Measurements from ENCODE around the gene ETV1.
A peak's percentile ranks its signal among the peaks of the same experiment; 100 is the strongest.

ETV1 gene

DNA sequence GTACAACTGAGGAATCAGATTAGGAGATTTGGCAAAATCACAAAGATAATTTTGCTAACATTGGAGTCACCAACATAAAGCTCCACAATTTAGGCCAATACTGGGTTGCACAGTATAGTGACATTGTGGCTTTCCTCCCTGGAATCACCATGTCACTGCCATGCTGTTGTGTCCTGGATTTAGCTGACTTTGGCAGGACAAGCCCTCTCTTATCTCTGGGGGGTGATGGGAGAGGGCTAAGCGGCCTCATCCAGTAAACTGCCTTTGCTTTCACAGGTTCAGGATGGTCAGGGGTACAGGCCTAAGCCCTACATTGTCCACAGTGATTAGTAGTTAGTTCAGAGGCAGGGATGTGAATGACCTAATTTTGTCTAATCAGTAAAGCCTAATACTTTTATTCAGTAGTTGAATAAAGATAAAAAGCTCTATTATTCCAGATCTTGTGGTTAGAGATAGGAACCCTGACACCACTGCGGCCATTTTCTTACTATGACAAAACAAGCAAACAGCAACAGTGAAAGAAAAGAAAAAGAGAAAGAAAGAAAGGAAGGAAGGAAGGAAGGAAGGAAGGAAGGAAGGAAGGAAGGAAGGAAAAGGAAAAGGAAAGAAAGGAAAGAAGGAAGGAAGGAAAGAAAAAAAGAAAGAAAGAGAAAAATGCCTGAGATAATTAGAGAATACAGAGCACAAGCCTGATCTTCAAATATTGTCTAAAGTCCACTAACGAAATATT lies 140.1 kb downstream of the ETV1 start:
- no peaks in the 10 kb centered on the region for H3K36me3 Mint-ChIP-seq (ENCODE audit: insufficient read depth)
- DNase-seq (ENCODE audit: low spot score in 2 of 2) (no peak), ATAC-seq (replicated peaks; ENCODE audit: extremely low read depth, poor library complexity, severe bottlenecking) (no peak)
- no peaks in the 10 kb centered on the region for H3K9me3 Mint-ChIP-seq
- H3K4me3 Mint-ChIP-seq: peak overlapping the region; percentile 47
- H3K27me3 Mint-ChIP-seq: no peaks in the 10 kb centered on the region
- H3K4me1 Mint-ChIP-seq: peaks cover 24% of the 10 kb centered on the region
- peak overlapping the region; percentile 87 for H3K27ac Mint-ChIP-seq (ENCODE audit: low read depth)

DNA sequence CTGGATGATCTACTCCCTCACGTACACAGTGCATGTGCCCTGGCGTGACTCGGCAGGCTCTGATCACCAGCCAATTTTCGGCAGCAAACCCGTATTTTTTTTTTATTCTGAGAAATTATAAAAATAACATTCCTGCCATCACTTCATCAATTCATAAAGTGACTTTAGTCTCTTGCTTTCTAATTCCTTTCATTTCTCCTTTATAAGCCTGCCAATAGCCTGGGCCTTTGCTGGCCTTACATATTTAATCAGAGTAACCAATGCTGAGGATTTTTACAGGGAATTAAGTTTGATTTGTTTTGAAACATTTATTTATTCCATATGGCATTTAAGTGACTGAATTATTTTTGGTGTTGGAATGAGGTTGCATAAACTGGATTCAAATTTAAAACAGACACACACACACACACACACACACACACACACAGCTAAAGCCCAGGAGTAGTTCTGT lies 140.8 kb downstream of the ETV1 start:
- Mint-ChIP-seq H3K4me3 (no peak overlapping the region), H3K27ac (ENCODE audit: low read depth) (no peak overlapping the region), H3K36me3 (ENCODE audit: insufficient read depth) (no peaks in the 10 kb centered on the region), H3K9me3 (no peaks in the 10 kb centered on the region), H3K4me1 (peaks cover 24% of the 10 kb centered on the region), H3K27me3 (no peaks in the 10 kb centered on the region)
- DNase-seq (ENCODE audit: low spot score in 2 of 2) (no peak), ATAC-seq (replicated peaks; ENCODE audit: extremely low read depth, poor library complexity, severe bottlenecking) (no peak)

DNA sequence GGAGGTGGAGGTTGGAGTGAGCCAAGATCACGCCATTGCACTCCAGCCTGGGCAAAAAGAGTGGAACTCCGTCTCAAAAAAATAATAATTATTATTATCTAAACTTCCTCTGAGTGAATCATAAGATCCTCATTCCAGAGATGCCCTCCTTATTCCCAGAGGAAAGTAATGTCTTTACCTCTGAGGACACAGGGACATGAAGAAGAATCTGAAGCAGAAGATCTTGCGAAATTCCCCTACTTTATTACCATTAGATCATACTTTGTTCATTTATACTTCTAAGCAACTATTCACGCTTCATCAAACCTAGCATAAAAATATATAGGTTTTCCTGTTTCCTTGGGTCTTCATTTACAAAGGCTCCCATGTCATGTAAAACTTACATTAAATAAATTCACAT lies 143.1 kb downstream of the ETV1 start:
- Mint-ChIP-seq H3K27ac (ENCODE audit: low read depth) (no peak overlapping the region), H3K4me1 (peaks cover 19% of the 10 kb centered on the region), H3K4me3 (no peak overlapping the region), H3K27me3 (no peaks in the 10 kb centered on the region), H3K9me3 (no peaks in the 10 kb centered on the region), H3K36me3 (ENCODE audit: insufficient read depth) (no peaks in the 10 kb centered on the region)
- no peak for DNase-seq (ENCODE audit: low spot score in 2 of 2)
- ATAC-seq (replicated peaks; ENCODE audit: extremely low read depth, poor library complexity, severe bottlenecking): no peak

DNA sequence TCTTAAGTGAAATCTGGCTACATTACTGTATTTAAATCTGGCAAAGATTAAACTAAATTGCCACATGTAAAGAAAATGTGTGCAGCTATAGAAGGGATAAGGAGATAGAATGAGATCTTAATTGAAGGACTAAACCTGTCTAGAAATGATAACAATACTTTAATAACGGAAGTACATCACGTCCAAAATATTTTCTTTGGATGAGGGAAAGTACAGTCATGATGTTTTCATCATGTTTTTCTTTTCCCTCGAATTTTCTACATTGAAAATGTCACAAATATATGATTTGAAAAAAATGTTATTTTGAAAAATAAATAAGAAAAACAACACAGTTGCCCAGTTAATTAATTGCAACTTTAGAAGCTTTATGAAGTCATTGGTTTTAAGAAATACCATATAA lies 143.9 kb downstream of the ETV1 start:
- ATAC-seq (replicated peaks; ENCODE audit: extremely low read depth, poor library complexity, severe bottlenecking) (no peak), DNase-seq (ENCODE audit: low spot score in 2 of 2) (no peak)
- Mint-ChIP-seq H3K4me3 (no peak overlapping the region), H3K4me1 (peaks cover 14% of the 10 kb centered on the region), H3K27me3 (no peaks in the 10 kb centered on the region), H3K36me3 (ENCODE audit: insufficient read depth) (no peaks in the 10 kb centered on the region), H3K9me3 (no peaks in the 10 kb centered on the region), H3K27ac (ENCODE audit: low read depth) (no peak overlapping the region)

DNA sequence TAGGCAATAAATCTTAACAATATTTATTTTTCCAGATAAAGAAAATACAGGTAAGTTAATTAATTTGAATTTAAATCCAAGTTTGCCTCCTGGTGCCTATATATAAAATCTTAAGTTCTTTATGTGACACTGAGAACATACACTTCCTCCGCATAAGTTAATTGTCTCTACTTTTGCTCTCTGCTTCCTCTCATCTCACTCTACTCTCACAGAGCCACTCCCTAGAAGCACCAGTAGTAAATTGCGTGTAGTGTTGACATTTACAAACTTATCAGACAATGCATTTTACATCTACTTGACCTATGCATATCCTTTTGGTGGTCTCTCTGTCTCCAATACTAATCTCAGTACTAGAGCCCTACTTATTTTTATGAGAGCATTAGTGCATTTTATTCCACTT lies 144.5 kb downstream of the ETV1 start:
- Mint-ChIP-seq H3K9me3 (no peaks in the 10 kb centered on the region), H3K27ac (ENCODE audit: low read depth) (no peak overlapping the region), H3K36me3 (ENCODE audit: insufficient read depth) (no peaks in the 10 kb centered on the region), H3K27me3 (no peaks in the 10 kb centered on the region), H3K4me1 (peaks cover 8% of the 10 kb centered on the region), H3K4me3 (no peak overlapping the region)
- DNase-seq (ENCODE audit: low spot score in 2 of 2) (no peak), ATAC-seq (replicated peaks; ENCODE audit: extremely low read depth, poor library complexity, severe bottlenecking) (no peak)

DNA sequence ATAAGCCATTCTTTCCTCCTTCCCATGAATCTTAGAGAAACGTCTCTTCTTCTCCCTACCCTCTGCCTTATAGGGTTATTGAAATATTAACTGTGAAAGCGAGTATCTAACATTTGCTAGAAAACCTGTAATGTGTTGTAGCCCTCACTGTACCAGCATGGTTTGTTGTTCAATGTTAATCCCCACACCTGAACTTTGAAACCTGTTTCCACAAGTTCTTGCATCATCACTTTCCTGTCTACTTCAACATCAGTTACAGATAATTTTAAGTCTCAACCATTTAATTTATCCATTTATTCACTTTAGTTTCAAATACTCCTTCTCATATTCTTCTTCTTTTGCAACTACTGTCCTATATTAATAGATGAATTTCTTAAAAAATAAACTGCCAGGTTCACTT lies 148.2 kb downstream of the ETV1 start:
- DNase-seq (ENCODE audit: low spot score in 2 of 2) (no peak), ATAC-seq (replicated peaks; ENCODE audit: extremely low read depth, poor library complexity, severe bottlenecking) (no peak)
- Mint-ChIP-seq H3K4me3 (no peak overlapping the region), H3K36me3 (ENCODE audit: insufficient read depth) (no peaks in the 10 kb centered on the region), H3K27me3 (no peaks in the 10 kb centered on the region), H3K4me1 (no peaks in the 10 kb centered on the region), H3K9me3 (no peaks in the 10 kb centered on the region), H3K27ac (ENCODE audit: low read depth) (no peak overlapping the region)
